Right ventricle myocardium inferior (tissue), 1 donor: ENCODE data around the gene TKTL2. TPM values are rescaled to one million over a fixed set of nuclear protein-coding genes. Genes with fewer than 3 reads are reported as not detected.

Experiments used
- ATAC-seq: fragments of 200-7000 bp; cut with Tn5 transposase; one replicate; pipeline ENCODE4 v1.9.1; 2020; ENCODE audit warnings: mild to moderate bottlenecking, moderate library complexity
- DNase-seq: peaks from one replicate; pipeline ENCODE4 v3.0.0; 2021; ENCODE audit errors: missing footprints
- intact Hi-C: fragments of 100-400 bp; cut with DNase I; formaldehyde crosslinking; loops from one replicate; pipeline ENCODE4 v1.11.0; 2022
- long read RNA-seq: library from polyadenylated mRNA; unstranded; transcript quantifications from one replicate; pipeline ENCODE4 v2.0.0, GENCODE V29; 2021
- total RNA-seq: library from RNA; stranded (reverse); fragmentation: NEBNext Ultra II Directional; extraction: Animal tissue kit (Norgen Biotek cat#: 25700); gene quantifications from one replicate; pipeline ENCODE4 v1.2.1, GENCODE V29; 2021
- donor health status: DM: no; HTN: yes; CAD: no; lungs with severe emphysema.

Gene TKTL2
- not detected for total RNA-seq
- long read RNA-seq = 0 reads

- DNase-seq = no peak
- no peak for ATAC-seq
- intact Hi-C loops = no loop called here
Observed at GRCh38 chr4:163473576-163473975, at the start of gene TKTL2. TSS of gene TKTL2 (minus strand) at chr4:163473754. CDS start at chr4:163473734, 20 bp downstream.

GRCh38 chr4:163515198-163515597, 41.6 kb upstream of the TKTL2 start:
- DNase-seq (no peak), ATAC-seq (no peak)
- intact Hi-C loops = no loop called here

- intact Hi-C loops = no loop called here
- ATAC-seq = no peak
- DNase-seq = no peak
Observed at GRCh38 chr4:163505374-163505773, 31.8 kb upstream of the TKTL2 start.

GRCh38 chr4:163500586-163500985, 27.0 kb upstream of the TKTL2 start:
- intact Hi-C loops = no loop called here
- DNase-seq (no peak), ATAC-seq (no peak)

GRCh38 chr4:163495900-163496299, 22.3 kb upstream of the TKTL2 start:
- intact Hi-C loops = no loop called here
- DNase-seq (no peak), ATAC-seq (no peak)

- DNase-seq (peak; percentile 92), ATAC-seq (peak; percentile 95)
- intact Hi-C loops = no loop called here
Observed at GRCh38 chr4:163494360-163495241, 21.0 kb upstream of the TKTL2 start, which contains the start of gene TMA16. TSS of gene TMA16 (plus strand) at chr4:163494690. CDS start at chr4:163494802, 112 bp downstream.

GRCh38 chr4:163493643-163494359, 20.2 kb upstream of the TKTL2 start:
- no peak for ATAC-seq
- intact Hi-C loops = no loop called here
- no peak for DNase-seq

- intact Hi-C loops = no loop called here
- DNase-seq = no peak
- no peak for ATAC-seq
Observed at GRCh38 chr4:163492951-163493504, 19.5 kb upstream of the TKTL2 start.

- intact Hi-C loops = loop anchor here (10.0 kb wide), 1 partner anchor 1255 kb away; no protein-coding TSS in a partner anchor
- DNase-seq (no peak), ATAC-seq (no peak)
Observed at GRCh38 chr4:163489929-163490328, 16.4 kb upstream of the TKTL2 start.

GRCh38 chr4:163486321-163486720, 12.8 kb upstream of the TKTL2 start:
- DNase-seq (no peak), ATAC-seq (no peak)
- intact Hi-C loops = loop anchor here (10.0 kb wide), 1 partner anchor 1258 kb away; no protein-coding TSS in a partner anchor

- DNase-seq (no peak), ATAC-seq (peak; percentile 13)
- intact Hi-C loops = loop anchor here (2.0 to 10.0 kb wide), 2 partner anchors 63 to 1259 kb away; no protein-coding TSS in a partner anchor
Observed at GRCh38 chr4:163485589-163485988, 12.0 kb upstream of the TKTL2 start.

GRCh38 chr4:163484906-163485305, 11.4 kb upstream of the TKTL2 start:
- ATAC-seq = no peak
- intact Hi-C loops = loop anchor here (2.0 to 10.0 kb wide), 2 partner anchors 64 to 1260 kb away; no protein-coding TSS in a partner anchor

GRCh38 chr4:163482190-163482589, 8.6 kb upstream of the TKTL2 start:
- ATAC-seq (no peak), DNase-seq (no peak)
- intact Hi-C loops = loop anchor here (10.0 kb wide), 1 partner anchor 1263 kb away; no protein-coding TSS in a partner anchor

More at GRCh38 chr4:163484906-163485305, 11.4 kb upstream of the TKTL2 start:
- DNase-seq = no peak

GRCh38 chr4:163476761-163477438, 3.3 kb upstream of the TKTL2 start:
- DNase-seq (no peak), ATAC-seq (no peak)
- intact Hi-C loops = no loop called here

- DNase-seq = no peak
- ATAC-seq = no peak
- intact Hi-C loops = no loop called here
Observed at GRCh38 chr4:163474027-163474426, 473 bp upstream of the TKTL2 start.

GRCh38 chr4:163473130-163473529, 424 bp downstream of the TKTL2 start:
- DNase-seq (no peak), ATAC-seq (no peak)
- intact Hi-C loops = no loop called here

- DNase-seq (no peak), ATAC-seq (no peak)
- intact Hi-C loops = no loop called here
Observed at GRCh38 chr4:163470391-163470790, 3.2 kb downstream of the TKTL2 start.

GRCh38 chr4:163467082-163467770, 6.3 kb downstream of the TKTL2 start:
- intact Hi-C loops = no loop called here
- DNase-seq (no peak), ATAC-seq (no peak)
